Measurements from ENCODE around the gene EEA1.

The EEA1 gene

DNA sequence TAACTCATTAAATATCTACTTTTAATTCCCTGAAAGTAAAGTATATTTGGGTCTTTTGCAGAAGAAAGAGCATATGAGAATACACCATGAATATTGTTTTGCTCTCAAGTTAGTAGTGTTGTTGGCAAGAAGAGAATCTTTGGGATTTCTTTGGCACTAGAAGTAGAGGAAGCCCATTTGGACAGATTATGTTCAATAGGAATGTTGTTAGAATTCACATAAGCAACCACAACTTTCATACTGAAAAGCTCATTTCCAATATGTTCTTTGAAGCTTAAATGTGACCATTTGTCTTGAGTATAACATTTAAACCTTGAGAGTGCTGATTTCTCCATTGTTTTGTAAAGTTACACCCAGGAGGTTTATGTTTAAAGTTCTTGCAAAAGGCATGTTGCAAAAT lies 188.7 kb downstream of the EEA1 start:
- DNase-seq: no peak

- DNase-seq: no peak
Observed at GRCh38 chr12:92739113-92739512, 190.0 kb downstream of the EEA1 start.

GRCh38 chr12:92737855-92738850 lies 190.9 kb downstream of the EEA1 start:
- no peak for DNase-seq

- no peak for DNase-seq
Observed at GRCh38 chr12:92736605-92737004, 192.5 kb downstream of the EEA1 start.

DNA sequence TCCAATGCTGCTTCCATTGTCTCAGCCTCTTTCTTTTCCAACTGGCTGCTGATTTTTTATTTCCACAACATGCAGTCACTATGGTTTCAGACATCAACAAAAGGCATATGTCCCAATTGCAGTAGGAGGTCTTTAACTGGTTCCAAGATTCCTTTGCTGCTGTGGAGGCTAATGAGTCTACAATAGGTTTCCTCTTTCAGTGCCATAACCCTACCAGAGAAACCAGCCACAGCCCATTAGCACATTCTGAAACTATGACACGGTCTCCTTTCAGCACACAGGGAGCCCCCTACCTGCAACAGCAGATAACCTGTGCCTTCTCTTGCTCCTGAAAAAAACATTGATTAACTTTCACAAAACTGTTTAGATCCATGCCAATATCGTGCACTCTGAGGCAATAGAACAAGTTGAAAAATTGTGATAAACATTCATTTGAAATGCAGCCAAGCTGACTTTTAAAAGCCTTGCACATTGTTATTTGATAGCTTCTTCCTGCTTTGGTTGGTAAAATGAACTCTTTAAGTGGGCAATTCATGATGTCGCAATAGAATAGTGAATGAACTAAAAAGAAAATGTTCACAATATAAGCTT lies 193.9 kb downstream of the EEA1 start:
- no peak for DNase-seq

DNA sequence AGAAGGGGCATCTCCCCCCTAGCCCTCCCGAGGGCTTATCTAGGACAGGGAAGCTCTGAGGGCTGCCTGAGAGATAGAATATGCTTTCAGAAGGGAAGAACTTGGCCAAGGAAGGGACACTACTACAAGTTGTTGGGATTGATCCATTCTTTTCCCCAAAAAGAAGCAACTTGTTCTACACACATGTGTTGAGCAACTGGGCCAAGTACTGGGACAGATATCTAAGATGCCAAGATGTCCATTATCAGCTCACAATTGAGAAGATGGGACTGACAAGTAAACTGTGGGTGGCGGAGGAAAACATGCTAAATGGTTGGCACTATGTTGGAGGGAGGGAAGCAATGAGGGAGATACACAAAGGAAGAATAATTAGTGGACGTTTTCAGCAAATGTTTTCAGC lies 195.4 kb downstream of the EEA1 start:
- DNase-seq: no peak

- no peak for DNase-seq
Observed at GRCh38 chr12:92733181-92733580, 195.9 kb downstream of the EEA1 start.

DNA sequence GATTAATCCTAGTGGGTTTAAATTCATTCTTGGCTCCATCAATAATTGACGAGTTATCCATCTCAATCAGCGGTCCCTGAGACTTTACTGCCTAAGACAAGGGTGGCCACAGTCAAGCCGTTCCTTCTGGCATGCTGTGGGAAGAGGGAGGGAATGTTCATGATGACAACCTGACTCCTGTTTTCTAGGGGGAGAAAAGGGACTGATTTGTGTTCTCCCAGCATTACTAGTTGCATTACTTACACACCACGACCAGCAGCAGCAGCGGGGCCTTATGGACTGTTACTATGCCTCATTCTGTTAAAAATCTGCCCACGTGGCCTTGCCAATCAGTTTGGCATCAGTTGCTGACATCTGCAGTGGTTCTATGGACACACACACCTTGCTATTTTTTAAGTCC lies 196.4 kb downstream of the EEA1 start:
- no peak for DNase-seq

GRCh38 chr12:92732216-92732615 lies 196.9 kb downstream of the EEA1 start:
- no peak for DNase-seq

- no peak for DNase-seq
Observed at GRCh38 chr12:92730758-92731157, 198.3 kb downstream of the EEA1 start.

DNA sequence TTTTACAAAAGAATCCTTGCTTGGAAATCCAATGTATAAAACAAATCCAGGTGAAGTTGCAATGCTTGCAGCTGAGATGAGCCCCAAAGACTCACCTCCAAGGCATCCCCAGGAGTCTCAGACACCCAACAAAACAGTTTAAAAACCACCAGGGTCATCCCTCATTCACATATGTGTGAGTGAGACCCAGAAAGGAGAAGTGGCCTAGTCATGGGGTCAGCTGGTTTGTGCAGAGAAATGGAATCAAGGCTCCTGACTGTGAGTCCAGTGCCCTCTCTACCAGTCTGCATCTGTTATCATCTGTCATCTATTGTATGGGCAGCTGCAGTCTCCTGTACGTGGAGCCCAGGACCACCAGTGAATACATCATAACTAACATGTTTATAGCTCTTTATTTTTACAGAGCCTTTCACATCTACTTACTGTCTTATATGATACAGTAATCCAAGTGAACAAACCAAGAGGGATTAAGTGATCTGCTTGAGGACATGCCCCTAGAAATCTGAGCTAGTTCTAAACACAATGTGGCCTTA lies 199.3 kb downstream of the EEA1 start:
- no peak for DNase-seq

- DNase-seq: no peak
Observed at GRCh38 chr12:92726850-92727249, 202.2 kb downstream of the EEA1 start.

DNA sequence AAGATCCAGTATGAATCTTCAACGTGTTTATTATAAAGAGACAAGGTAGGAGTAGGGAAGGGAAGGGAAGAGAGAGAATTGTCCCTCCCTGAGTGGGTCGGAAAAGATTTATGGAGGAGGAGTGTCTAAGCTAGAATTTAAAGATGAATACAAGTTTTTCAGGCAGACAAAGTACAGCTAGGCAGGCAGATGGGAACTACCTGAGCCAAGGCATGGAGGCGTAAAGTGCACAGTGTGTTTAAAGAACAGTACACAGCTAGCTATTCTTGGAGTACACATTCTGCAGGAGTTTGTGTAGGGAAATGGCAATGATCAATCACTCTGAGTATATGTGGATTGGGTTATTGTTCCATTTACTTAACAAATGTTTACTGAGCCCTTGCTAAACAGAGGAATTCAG lies 206.2 kb downstream of the EEA1 start:
- DNase-seq: no peak

DNA sequence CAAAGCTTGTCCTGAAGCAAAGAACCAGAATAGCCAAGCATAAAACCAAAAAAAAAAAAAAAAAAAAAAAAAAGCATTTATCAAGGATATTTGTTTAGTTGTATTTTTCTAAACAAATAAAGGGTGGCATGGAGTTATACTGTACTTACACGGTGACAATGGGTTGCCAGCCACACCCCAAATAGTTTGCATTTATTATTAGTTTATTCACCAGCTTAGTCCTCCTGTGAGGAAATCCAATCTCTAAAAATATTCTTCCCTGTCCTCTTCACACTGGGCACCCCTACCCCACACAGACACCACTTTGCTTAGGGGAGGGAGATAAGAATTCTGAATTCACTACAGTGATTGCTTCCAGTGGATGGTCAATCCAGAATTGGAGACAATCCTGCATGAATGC lies 207.4 kb downstream of the EEA1 start:
- DNase-seq: no peak

DNA sequence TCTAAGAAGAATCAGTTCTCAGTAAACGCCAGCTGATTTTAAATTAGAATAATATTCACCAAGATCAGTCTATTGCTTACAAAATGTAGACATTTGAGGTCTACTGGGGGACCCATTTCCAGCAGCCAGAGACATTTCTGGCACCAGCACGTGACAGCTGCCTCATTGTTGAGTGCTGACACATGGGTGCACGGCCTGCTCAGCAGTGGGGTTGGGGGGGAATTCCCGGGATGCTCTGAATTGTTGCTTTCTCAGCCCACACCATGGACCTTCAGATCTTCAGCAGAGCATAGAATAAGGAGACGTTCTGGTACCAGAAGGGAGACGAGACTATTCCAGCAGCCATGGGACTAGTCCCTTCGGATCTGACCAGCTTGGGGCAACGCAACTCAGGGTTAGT lies 208.0 kb downstream of the EEA1 start:
- DNase-seq: no peak

Measured in activated CD8-positive, alpha-beta memory T cell treated with anti-CD3 and anti-CD28 coated beads, Interleukin-2, amount 50 U/mL, for 4 hours (primary cell).